ENCODE data around the gene CPSF4L.

Gene CPSF4L

GRCh38 chr17:73289549-73290254 lies 28.0 kb upstream of the CPSF4L start:
- no peak for DNase-seq

GRCh38 chr17:73288534-73289302 lies 27.0 kb upstream of the CPSF4L start:
- no peak for DNase-seq

- no peak for DNase-seq
Measured at GRCh38 chr17:73286863-73287296, 25.2 kb upstream of the CPSF4L start.

- DNase-seq = no peak
Measured at GRCh38 chr17:73285916-73286862, 24.5 kb upstream of the CPSF4L start.

GRCh38 chr17:73285603-73285908 lies 23.9 kb upstream of the CPSF4L start:
- no peak for DNase-seq

- DNase-seq = no peak
Measured at GRCh38 chr17:73284906-73285602, 23.4 kb upstream of the CPSF4L start.

- no peak for DNase-seq
Measured at GRCh38 chr17:73284354-73284753, 22.7 kb upstream of the CPSF4L start.

- DNase-seq = no peak
Measured at GRCh38 chr17:73283841-73284282, 22.2 kb upstream of the CPSF4L start.

- no peak for DNase-seq
Measured at GRCh38 chr17:73283250-73283649, 21.6 kb upstream of the CPSF4L start.

- DNase-seq = no peak
Measured at GRCh38 chr17:73282629-73283028, 20.9 kb upstream of the CPSF4L start.

- DNase-seq = no peak
Measured at GRCh38 chr17:73281928-73282327, 20.2 kb upstream of the CPSF4L start.

- no peak for DNase-seq
Measured at GRCh38 chr17:73280191-73280590, 18.5 kb upstream of the CPSF4L start.

GRCh38 chr17:73279704-73280103 lies 18.0 kb upstream of the CPSF4L start:
- no peak for DNase-seq

- no peak for DNase-seq
Measured at GRCh38 chr17:73278465-73279453, 17.1 kb upstream of the CPSF4L start.

GRCh38 chr17:73278049-73278464 lies 16.4 kb upstream of the CPSF4L start:
- DNase-seq = no peak

GRCh38 chr17:73274490-73274889 lies 12.8 kb upstream of the CPSF4L start:
- no peak for DNase-seq

- no peak for DNase-seq
Measured at GRCh38 chr17:73272906-73273218, 11.2 kb upstream of the CPSF4L start.

GRCh38 chr17:73271072-73271471 lies 9.4 kb upstream of the CPSF4L start:
- DNase-seq = no peak

GRCh38 chr17:73269791-73270190 lies 8.1 kb upstream of the CPSF4L start:
- no peak for DNase-seq

- no peak for DNase-seq
Measured at GRCh38 chr17:73269329-73269615, 7.6 kb upstream of the CPSF4L start.

- no peak for DNase-seq
Measured at GRCh38 chr17:73268582-73269328, 7.1 kb upstream of the CPSF4L start.
